ENCODE data around the gene TRPC4AP.

- no peak for TF ChIP-seq POLR2AphosphoS2 (conservative IDR thresholded peaks at IDR 0.05; ENCODE audit: low read length)
- no peak for TF ChIP-seq CTCF (IDR thresholded peaks at IDR 0.05)
- TF ChIP-seq USF2 (IDR thresholded peaks at IDR 0.05): no peak
- TF ChIP-seq HMGXB4 (CRISPR knock-in tag; IDR thresholded peaks at IDR 0.05; ENCODE audit: borderline replicate concordance): no peak
- no peak for TF ChIP-seq RAD21 (conservative IDR thresholded peaks at IDR 0.05 in 1 of 2, IDR thresholded peaks at IDR 0.05 in 1 of 2)
- TF ChIP-seq POLR2A (IDR thresholded peaks at IDR 0.05; ENCODE audit: low read length): no peak
- no peak for TF ChIP-seq REST (IDR thresholded peaks at IDR 0.05)
Observed at GRCh38 chr20:35023624-35024023, 69.0 kb downstream of the TRPC4AP start.
